Ishikawa (cell line): ENCODE data around the gene MDM4.
A peak's percentile ranks its signal among the peaks of the same experiment; 100 is the strongest.

Experiments used
- CEBPB ChIP-seq: IDR thresholded peaks from 2 replicates; pipeline ENCODE4 v1.6.1; 2012
- CREB1 ChIP-seq: IDR thresholded peaks from 2 replicates; pipeline ENCODE4 v1.6.1; 2012; ENCODE audit warnings: low read depth
- EGR1 ChIP-seq: IDR thresholded peaks from 2 replicates; pipeline ENCODE4 v1.6.1; 2012
- EP300 ChIP-seq: IDR thresholded peaks from 2 replicates; pipeline ENCODE4 v1.6.1; 2012; ENCODE audit warnings: borderline replicate concordance
- FOXM1 ChIP-seq: IDR thresholded peaks from 2 replicates; pipeline ENCODE4 v1.6.1; 2012; ENCODE audit warnings: low read depth, borderline replicate concordance
- NFIC ChIP-seq: IDR thresholded peaks from 2 replicates; pipeline ENCODE4 v1.6.1; 2012
- RAD21 ChIP-seq: IDR thresholded peaks from 2 replicates; pipeline ENCODE4 v1.6.1; 2012; ENCODE audit warnings: low read depth
- TAF1 ChIP-seq: IDR thresholded peaks from 2 replicates; pipeline ENCODE4 v1.6.1; 2012; ENCODE audit warnings: low read depth, mild to moderate bottlenecking
- TCF12 ChIP-seq: IDR thresholded peaks from 2 replicates; pipeline ENCODE4 v1.6.1; 2012; ENCODE audit warnings: low read depth
- TEAD4 ChIP-seq: IDR thresholded peaks from 2 replicates; pipeline ENCODE4 v1.6.1; 2012
- YY1 ChIP-seq: IDR thresholded peaks from 2 replicates; pipeline ENCODE4 v1.6.1; 2012; ENCODE audit warnings: low read depth
- ZBTB7A ChIP-seq: IDR thresholded peaks from 2 replicates; pipeline ENCODE4 v1.6.1; 2012; ENCODE audit warnings: low read depth
- TF ChIP-seq, protein P1 (sequence below): IDR thresholded peaks from 2 replicates; pipeline ENCODE4 v1.6.1; 2012
- TF ChIP-seq, protein P2 (sequence below): IDR thresholded peaks from 2 replicates; pipeline ENCODE4 v1.6.1; 2012; ENCODE audit warnings: low read depth, mild to moderate bottlenecking
- TF ChIP-seq, protein P3 (sequence below): IDR thresholded peaks from 2 replicates; pipeline ENCODE4 v1.6.1; 2012

The MDM4 gene, protein sequence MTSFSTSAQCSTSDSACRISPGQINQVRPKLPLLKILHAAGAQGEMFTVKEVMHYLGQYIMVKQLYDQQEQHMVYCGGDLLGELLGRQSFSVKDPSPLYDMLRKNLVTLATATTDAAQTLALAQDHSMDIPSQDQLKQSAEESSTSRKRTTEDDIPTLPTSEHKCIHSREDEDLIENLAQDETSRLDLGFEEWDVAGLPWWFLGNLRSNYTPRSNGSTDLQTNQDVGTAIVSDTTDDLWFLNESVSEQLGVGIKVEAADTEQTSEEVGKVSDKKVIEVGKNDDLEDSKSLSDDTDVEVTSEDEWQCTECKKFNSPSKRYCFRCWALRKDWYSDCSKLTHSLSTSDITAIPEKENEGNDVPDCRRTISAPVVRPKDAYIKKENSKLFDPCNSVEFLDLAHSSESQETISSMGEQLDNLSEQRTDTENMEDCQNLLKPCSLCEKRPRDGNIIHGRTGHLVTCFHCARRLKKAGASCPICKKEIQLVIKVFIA

DNA sequence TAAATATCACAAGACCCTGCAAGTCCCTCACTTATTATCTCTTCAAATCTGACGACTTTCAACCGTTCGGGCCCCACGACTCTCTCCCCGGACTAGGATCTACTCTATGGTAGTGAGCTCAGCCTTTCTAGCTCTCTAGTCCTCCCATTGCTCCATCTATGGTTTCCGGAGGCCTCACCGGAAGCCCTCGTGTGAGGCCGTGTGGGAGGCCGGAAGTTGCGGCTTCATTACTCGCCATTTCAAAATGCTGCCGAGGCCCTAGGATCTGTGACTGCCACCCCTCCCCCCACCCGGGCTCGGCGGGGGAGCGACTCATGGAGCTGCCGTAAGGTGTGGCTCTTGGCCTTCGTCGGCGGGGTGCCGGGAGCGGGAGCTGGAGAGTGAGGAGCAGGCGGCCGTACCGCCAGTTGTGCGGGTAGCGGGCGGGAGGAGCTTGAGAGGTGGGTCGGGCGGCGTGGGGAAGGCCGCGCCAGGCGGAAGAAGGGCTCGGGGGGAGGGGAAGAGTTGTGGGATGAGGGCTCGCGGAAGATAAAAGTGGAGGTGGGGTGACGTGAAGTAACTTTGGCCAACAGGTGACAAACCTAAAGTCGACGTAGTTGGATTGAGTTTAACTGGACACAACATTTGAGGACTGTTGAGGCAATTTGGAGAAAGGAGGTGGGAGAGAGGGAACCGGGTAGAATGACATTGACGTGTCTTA is at the start of gene MDM4:
Gene MDM4 (plus strand): TSS at position 227 of the 700 bp plus-strand sequence. CDS start 9,113 bp downstream, outside the sequence.
- peak; percentile 60 for TF ChIP-seq TEAD4
- TF ChIP-seq FOXM1, result peak; percentile 70; the same call in 1 of the 2 replicates
- TF ChIP-seq, protein P1, sequence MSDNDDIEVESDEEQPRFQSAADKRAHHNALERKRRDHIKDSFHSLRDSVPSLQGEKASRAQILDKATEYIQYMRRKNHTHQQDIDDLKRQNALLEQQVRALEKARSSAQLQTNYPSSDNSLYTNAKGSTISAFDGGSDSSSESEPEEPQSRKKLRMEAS, result peak; percentile 95
- TF ChIP-seq ZBTB7A, result no peak
- peak; percentile 78 for TF ChIP-seq CREB1
- TF ChIP-seq EP300, result peak; percentile 57
- peak; percentile 64; the same call in 1 of the 2 replicates for TF ChIP-seq EGR1
- 0 out of 2 replicates have a peak, but pooled peaks have one; percentile 7 for TF ChIP-seq RAD21
- TF ChIP-seq, protein P2, sequence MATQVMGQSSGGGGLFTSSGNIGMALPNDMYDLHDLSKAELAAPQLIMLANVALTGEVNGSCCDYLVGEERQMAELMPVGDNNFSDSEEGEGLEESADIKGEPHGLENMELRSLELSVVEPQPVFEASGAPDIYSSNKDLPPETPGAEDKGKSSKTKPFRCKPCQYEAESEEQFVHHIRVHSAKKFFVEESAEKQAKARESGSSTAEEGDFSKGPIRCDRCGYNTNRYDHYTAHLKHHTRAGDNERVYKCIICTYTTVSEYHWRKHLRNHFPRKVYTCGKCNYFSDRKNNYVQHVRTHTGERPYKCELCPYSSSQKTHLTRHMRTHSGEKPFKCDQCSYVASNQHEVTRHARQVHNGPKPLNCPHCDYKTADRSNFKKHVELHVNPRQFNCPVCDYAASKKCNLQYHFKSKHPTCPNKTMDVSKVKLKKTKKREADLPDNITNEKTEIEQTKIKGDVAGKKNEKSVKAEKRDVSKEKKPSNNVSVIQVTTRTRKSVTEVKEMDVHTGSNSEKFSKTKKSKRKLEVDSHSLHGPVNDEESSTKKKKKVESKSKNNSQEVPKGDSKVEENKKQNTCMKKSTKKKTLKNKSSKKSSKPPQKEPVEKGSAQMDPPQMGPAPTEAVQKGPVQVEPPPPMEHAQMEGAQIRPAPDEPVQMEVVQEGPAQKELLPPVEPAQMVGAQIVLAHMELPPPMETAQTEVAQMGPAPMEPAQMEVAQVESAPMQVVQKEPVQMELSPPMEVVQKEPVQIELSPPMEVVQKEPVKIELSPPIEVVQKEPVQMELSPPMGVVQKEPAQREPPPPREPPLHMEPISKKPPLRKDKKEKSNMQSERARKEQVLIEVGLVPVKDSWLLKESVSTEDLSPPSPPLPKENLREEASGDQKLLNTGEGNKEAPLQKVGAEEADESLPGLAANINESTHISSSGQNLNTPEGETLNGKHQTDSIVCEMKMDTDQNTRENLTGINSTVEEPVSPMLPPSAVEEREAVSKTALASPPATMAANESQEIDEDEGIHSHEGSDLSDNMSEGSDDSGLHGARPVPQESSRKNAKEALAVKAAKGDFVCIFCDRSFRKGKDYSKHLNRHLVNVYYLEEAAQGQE, result 0 out of 2 replicates have a peak, but pooled peaks have one; percentile 22
- peak; percentile 94 for TF ChIP-seq TAF1
- TF ChIP-seq, protein P3, sequence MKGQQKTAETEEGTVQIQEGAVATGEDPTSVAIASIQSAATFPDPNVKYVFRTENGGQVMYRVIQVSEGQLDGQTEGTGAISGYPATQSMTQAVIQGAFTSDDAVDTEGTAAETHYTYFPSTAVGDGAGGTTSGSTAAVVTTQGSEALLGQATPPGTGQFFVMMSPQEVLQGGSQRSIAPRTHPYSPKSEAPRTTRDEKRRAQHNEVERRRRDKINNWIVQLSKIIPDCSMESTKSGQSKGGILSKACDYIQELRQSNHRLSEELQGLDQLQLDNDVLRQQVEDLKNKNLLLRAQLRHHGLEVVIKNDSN, result peak; percentile 27; the same call in 1 of the 2 replicates
- peak; percentile 42; the same call in 1 of the 2 replicates for TF ChIP-seq CEBPB
- TF ChIP-seq YY1, result peak; percentile 90
- TF ChIP-seq NFIC, result peak; percentile 43
- peak; percentile 87 for TF ChIP-seq TCF12

DNA sequence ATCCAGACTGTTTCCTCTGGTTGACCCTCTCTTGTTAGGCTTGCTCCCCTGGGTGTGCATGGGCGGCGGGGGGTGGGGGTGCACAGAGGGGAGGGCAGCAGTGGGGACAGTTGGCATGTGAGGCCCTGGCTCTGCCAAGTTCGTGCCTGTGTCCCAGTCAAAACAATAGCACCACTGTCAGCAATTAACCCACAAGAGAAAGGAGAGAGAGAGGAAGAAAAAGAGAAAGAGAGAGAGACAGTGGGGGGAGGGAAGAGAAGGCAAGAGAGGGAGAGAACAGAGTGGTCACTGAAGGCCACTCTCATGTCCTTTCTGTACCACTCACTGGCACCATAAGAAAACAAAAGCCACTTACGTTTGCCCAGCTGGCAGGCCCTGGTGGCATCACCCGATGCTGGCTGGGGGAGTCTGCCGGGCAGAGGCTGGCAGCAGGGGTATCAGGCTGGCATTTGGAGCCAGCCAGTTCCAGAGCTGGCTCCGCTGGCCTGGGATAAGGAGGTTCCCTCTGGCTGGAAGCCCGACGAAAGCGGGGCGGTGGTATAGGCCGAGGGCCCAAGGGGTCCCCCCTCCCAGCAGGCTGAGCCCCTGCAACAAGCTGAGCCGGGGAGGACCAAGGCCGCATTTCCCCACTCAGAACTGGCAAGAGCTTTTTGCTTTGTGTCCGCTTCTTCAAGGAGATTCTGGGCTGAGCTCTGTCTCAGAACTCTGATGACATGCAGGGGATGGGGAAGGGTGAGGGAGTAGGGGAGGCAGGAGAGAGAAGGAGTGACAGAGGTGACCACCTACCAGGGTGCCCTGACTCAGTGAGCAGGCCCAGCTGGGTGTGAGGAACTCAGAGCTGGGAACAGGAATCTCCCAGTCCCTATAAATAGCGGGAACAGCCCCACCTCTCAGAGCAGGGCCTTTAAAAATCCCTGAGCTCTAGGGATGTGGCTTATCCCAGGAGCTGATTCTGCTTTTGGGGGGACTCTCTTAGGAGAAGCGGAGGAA is 49.5 kb upstream of the MDM4 start:
- TF ChIP-seq, protein P2, result no peak
- no peak for TF ChIP-seq ZBTB7A

DNA sequence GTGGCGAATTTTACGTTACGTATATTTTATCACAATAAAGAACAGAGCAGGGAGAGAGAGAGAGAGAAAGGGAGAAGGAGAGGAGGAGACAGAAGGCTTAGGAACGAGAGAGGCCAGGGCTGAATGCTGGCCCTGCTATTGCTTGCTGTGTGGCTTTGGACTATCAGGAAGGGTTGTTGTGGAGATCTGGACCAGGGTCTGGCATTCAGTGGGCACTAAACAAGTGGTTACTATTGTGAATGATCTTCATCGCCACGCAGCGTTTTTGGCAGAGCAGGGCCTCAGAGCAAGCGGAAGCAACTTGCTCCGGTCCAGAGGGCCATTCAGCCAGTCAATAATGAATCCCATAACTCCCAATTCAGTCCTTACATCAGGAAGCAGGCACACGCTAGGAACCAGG is 48.0 kb upstream of the MDM4 start:
- TF ChIP-seq RAD21 (no peak), EP300 (no peak), TAF1 (no peak), YY1 (no peak)
- TF ChIP-seq, protein P2, result no peak
- TF ChIP-seq, protein P1, result no peak

DNA sequence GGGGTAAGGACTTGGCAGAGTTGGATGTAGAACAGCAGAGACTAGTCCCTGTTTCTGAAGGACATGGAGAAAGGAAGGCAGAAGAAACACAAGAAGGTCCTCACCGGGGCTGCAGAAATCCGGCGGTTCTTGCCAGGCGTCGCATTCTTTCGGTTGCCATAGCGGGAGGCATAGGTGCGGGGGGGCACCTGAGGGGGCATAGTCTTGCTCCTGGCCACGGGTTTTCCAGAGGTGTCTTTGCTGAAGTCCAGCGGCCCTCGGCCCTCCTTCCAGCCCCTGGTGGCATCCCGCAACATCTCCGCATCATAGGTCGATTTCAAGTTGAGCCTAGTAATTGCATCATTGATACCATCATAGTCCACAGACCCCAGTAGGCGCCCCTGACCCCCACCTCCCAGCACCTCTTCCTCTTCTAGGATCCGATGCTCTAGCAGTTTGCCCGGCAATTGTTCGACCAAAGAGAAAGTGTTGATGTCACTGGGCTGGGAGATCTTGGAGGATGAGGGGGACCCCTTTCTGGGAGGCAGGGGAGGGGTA is 47.4 kb upstream of the MDM4 start:
- TF ChIP-seq TEAD4, result no peak
- TF ChIP-seq CREB1, result no peak
- TF ChIP-seq TCF12, result no peak
- TF ChIP-seq YY1, result no peak
- TF ChIP-seq, protein P3, result no peak
- TF ChIP-seq, protein P2, result no peak
- TF ChIP-seq EGR1, result no peak
- TF ChIP-seq CEBPB, result no peak
- TF ChIP-seq EP300, result no peak
- no peak for TF ChIP-seq ZBTB7A
- TF ChIP-seq NFIC, result no peak
- TF ChIP-seq RAD21, result no peak
